Neural progenitor cell (in vitro differentiated cells): ENCODE data around the gene LIPG.

Source experiments
- CTCF ChIP-seq: fragments of 200-600 bp; sonication (generic); IDR thresholded peaks from 2 replicates; pipeline ENCODE4 v1.5.1; 2017; ENCODE audit warnings: antibody characterized with exemption, mild to moderate bottlenecking
- EZH2 ChIP-seq: fragments of 200-600 bp; sonication (generic); IDR thresholded peaks from 2 replicates; pipeline ENCODE4 v1.6.1; 2017; ENCODE audit warnings: antibody characterized with exemption, mild to moderate bottlenecking, moderate library complexity
- EZH2phosphoT487 ChIP-seq: fragments of 200-600 bp; sonication (generic); IDR thresholded peaks from 2 replicates; pipeline ENCODE4 v1.6.1; 2017; ENCODE audit warnings: antibody characterized with exemption

GRCh38 chr18:49618742-49619681 lies 57.2 kb downstream of the LIPG start:
- TF ChIP-seq EZH2 (no peak), CTCF (no peak), EZH2phosphoT487 (no peak)
